ENCODE measurements around the gene RRP36.

DNA sequence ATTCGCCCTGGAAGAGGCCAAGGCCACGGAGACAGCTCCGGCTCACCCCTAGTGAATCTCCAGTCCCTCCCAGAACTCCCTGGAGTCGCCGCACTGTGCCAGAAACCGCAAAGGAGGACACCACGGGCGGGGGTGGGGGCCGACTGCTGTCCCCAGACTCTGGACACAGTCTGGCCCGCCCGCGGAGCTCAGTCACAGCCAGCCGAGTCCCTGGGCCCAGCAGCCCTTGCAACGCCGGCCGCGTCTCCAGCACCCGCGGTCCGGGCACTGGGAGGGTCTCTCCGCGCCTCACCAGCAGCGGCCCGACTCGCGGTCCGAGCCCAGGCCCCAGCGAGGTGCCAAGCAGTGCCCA is 43.0 kb upstream of the RRP36 start:
- TF ChIP-seq CTCF (IDR thresholded peaks at IDR 0.05; ENCODE audit: insufficient read depth, low read length, poor library complexity, severe bottlenecking): no peak
- TF ChIP-seq EZH2phosphoT487 (conservative IDR thresholded peaks at IDR 0.05; ENCODE audit: low read length): no peak
